ENCODE data around the gene RASSF5.

RASSF5 gene

DNA sequence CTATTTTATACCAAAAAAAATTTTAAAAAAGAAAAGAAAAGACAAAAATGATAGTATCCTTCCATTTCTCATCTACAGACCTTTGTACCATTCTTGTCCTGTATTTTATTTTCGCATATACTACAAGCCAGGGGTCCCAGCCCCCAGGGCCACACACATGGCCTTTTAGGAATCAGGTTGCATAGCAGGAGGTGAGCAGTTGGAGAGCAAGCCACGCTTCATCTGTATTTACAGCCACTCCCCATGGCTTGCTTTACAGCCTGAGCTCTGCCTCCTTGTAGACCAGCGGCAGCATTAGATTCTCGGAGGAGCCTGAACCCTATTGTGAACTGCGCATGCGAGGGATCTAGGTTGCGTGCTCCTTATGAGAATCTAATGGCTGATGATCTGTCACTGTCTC lies 39.8 kb downstream of the RASSF5 start:
- no peak for DNase-seq (ENCODE audit: low read depth)

DNA sequence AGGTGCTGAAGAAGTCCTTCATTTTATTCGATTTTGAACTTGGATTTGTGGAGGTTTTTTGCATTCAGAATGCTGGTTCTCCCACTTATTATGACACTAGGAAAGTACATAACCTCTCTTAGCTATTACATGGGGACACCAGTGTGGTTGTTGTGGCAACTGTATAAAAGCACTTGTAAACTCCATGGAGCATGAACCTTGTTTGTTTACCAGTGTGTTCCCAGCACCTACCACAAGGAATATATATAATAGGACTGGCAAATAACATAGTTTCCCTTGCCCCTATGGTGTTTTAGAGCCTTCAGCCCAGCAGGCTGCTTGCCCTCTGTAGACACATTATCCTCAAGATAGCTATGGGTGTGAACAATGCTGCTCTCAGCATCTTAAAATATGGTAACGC lies 43.1 kb downstream of the RASSF5 start:
- no peak for DNase-seq (ENCODE audit: low read depth)

DNA sequence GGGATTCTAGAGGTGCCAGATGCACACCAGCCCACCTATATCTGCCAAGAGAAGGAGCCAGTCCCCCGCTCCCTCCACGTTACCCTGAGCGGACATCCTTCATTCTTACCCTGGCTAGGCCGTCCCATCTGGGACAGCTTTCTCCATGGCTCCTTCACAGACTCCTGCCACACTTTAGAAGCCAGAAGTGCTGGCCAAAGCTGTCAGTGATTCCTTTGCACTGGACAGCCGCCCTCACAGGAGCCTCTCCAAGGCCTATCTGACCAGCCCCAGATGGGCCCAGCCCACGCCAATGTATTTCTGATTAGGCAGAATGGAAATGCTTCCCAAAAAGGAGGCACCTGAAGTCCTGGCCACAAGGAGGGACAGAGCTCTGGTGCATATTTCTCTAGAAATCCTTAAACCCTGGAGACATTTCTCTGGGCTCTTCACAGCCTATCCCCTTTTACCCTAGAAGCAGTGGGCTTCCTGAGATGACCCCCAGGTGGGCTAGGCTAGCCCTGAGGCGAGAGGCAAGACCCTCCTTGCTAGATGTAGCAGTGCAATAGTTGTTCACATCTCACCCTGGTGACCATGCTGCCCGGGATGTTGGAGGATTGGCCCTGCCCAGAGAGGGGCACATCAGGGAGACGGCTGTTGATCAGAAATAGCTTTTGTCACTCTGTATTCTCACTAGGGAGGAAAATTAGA lies 44.1 kb downstream of the RASSF5 start:
- DNase-seq (ENCODE audit: low read depth), result no peak

DNA sequence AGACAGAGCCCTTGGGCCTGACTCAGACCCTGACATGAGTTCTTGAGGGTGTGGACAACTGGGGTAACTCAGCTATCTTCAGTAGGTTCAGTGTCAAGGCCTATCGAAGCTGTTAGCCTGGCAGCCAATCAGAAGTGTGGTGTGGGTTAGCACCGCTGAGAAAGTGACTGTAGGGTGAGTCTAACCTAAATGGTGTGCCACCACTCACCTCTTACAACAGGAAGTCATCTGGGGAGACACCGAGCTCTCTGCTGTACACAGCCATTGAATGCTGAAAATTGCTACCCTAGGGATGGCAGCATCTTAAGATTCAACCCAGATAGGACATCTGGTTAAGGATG lies 44.6 kb downstream of the RASSF5 start:
- DNase-seq (ENCODE audit: low read depth), result no peak

DNA sequence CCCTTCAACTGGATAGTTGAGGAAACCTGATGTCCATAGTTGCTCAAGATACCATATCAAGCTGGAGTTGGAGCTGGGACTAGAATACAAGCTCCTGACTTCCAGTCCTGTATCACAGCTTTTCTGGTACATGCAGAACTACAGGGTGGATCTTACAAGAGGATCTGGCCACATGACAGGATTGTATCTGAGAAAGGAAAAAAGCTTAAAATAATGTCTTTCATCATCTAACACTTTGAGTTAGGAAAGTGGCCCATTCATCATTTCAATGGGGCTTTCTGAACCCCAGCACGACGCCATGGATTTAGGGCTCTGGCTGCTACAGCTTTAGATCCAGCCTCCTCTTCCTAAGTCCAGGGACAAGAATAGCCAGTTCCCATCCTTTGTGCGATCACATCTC lies 46.9 kb downstream of the RASSF5 start:
- no peak for DNase-seq (ENCODE audit: low read depth)

DNA sequence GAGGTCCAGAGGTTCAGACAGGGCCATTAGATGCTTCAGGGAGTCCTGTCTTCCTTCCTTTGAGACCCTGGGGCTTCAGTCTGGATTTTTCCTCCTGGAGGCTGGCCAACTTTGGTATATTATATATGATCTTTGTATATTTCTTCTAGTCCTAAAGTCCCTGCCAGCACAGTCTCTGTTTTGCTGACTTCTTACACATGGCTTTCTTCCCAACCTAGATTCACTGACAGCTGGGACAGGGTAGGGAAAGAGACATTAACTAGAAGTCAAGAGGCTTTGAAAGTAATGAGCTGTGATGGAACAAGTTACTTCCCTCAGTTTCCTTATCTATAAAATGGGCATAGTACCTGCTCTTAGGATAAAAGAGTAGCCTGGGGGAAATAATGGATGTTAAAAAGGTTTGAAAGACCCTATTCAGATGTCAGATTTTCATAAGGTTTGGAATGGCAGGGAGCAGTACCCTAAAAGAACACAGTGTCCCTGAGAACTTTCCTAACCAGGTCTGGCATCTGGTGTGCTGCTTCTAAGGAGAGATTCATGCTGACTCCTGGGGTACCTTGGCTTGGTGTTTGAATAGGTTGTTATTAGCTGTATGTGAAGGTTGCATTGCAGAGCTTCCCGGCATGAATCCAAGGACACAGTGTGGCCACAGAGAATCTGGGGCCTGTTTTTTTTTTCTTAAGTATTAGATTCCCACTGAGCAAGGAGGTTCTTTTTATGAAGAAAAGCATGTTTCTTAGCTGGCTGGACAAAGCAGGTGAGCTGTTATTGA lies 47.6 kb downstream of the RASSF5 start:
- no peak for DNase-seq (ENCODE audit: low read depth)

DNA sequence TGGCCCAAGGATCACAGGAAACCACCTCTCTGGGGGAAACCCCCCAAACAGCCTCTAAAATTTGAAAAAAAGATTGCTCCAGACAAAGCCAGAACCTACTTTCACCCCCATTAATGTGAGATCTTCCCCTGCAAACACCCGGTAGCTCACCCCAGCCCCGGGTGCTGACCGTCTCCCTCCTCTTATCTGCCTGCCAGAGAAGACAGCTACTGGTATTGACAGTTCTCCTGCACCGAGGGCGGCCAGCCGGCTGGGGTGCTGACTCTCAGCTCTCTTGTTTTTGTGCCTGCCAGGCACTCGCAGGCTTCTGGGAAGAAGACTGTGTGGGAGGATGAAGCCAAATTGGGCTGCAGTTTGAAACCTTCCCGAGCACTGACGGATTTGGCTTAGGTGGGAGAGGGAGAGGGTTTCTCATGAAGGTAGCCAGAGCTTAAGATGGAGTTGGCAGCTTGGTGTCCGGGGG lies 48.2 kb downstream of the RASSF5 start:
- DNase-seq (ENCODE audit: low read depth), result no peak

DNA sequence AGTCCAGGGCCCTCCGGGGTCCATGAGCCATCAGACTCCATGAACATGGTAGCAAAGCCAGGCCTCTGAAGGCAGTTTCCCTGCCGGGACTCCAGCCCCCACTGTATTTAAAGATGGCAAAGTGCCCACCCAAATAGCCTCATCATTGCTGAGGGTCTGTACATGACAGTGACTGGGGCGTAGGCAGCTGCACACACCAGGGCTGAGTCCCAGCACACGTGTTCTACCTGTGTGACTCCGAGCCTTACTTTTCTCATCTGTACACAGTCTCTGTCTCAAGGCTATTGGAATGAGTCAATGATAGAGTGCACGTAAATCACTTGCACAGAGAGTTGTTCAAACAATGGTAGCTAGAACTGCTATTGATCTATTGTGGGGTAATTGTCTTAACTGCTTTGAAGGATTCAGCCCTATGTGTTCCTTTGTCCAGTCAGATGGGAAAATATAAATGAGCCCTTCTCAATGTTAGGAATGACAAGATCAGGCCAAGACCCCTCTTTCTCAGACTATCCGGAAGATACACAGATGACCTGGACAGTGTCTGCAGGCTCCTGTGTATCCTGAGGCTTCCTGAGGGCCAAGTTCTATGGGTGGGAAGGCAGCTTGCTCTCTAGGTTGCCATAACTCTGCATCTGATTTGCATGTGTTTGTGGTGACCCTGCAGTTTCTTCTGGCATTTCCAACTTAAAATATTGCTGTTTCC lies 48.9 kb downstream of the RASSF5 start:
- DNase-seq (ENCODE audit: low read depth), result no peak

DNA sequence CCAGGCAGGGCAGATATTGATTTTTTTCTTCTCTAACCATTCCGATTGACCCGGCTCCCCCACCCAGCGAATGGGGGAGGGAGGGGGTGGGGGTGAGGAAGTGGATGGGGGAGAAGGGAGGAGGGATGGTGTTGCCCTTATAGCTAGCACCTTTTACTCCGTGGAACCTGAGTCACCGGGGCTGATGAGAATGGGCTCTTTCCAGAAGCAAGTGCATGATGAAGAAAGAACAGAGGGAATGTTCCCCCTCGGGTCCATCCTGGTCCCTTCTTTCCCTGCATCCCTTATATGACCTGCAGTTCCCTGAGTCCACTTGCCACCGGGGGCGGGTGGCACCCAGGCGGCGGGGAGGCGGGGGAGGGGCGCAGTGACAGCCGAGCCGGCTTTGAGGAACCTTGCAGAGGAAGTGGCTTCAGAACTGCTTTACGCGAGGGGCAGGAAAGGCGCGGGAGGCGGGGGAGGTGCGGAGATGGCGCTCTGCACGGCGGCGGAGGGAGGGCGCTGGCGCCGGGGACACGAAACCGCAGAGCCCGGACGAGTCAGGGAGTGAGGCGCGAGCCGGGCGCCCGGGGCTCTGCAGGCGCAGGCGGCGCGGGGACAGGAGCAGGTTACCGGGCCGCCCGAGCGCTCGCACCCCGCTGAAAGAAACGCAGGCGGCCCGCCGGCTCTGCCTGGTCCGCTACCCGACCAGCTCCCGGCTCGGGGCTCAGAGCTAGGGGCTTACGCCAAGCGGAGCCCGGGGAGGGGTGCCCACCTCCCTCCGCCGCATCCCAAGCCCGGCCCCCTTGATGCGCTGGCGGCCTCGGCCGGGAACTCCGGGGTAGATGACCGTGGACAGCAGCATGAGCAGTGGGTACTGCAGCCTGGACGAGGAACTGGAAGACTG lies 49.7 kb downstream of the RASSF5 start:
- DNase-seq (ENCODE audit: low read depth), result no peak

DNA sequence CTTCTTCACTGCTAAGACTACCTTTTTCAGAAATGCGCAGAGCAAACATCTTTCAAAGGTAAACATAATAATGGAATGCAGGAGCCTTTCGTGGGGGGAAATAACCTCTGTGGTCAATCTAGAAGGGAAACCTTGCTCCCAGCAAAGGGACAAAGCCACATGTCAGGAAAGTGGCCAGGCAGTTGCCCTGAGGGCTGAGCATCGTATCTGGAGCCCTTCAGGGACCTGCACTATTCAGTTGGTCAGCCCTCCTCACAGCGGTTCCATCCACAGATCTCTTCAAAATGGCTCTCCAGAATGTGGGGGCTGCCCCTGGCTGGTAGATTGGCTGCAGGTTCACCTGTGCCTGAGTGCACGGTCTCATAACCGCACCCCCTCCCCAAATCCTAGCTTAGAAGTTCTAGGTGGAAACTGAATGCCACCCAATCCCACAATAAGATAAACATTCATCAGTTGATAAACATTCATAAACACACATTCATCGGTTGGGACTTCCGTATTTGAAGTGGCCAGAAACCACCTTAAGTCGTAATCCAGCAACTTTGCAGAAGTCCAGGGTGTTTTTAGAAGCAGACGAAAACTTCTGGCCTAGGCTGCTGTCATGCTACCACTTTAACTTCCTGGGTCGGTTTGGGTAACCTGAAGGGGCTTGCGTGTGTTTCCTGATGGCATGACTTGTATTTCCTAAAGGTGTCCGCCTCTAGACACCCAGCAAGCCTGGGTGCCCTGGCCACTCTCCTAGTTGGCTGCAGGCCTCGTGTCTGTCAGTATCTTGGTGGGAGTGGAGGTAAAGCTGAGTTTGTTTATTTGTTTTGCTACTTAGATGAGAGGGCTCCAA lies 50.5 kb downstream of the RASSF5 start:
- DNase-seq (ENCODE audit: low read depth), result no peak

DNA sequence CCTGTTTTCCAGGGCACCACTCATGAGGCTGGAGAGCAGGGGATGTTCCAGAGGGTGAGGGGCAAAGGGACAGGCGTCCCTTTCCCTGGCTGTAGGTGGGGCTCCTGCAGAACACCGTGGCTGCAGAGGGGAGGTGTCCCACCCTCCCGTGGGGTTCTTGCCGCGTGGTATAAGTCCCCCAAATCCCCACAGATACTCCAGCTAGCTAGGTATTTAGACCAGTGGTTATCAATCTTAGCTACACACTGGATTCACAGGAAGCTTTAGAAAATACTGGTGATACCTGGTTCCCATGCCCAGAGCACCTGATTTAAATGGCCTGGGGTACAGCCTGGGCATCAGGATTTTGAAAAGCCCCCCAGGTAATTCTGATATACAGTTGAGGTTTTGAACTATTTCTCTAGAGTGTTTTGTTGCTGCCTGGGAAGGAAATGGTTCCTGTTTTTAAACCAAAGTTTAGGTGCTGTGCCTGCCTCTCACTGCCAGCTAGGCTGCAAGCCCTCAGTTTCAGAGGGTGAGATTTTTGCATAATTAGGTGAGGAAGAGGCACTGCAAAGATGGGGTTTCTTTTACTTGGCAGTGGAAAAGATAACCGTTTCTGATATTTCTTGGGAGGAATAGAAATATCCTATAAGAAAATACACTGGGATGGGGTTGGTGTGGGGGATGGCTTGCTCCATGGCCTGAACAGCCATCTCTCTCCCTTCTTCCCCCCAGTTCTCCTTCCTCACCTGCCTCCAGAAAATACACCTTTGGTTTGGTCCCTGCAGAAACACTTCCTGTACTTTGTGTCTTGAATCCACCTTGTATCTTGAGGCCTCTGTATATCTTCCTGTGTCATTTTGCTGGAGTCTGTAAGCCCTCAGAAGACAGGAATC lies 51.7 kb downstream of the RASSF5 start:
- no peak for DNase-seq (ENCODE audit: low read depth)

DNA sequence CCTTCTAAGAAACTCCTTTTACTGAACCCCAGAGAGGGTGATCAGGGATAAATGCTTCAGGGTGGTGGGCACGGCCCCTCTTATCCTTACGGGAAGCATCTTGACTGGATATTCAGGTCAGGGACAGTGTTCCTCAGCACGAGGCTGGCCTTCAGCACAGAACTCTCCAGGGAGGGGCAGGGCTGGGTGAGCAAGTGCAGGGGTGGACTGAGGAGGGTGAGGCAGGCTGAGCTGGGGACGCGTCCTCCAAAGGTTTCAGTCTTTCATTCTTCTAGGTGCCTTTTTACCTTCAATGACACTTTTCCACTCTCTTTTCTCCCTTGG lies 52.3 kb downstream of the RASSF5 start:
- no peak for DNase-seq (ENCODE audit: low read depth)

DNA sequence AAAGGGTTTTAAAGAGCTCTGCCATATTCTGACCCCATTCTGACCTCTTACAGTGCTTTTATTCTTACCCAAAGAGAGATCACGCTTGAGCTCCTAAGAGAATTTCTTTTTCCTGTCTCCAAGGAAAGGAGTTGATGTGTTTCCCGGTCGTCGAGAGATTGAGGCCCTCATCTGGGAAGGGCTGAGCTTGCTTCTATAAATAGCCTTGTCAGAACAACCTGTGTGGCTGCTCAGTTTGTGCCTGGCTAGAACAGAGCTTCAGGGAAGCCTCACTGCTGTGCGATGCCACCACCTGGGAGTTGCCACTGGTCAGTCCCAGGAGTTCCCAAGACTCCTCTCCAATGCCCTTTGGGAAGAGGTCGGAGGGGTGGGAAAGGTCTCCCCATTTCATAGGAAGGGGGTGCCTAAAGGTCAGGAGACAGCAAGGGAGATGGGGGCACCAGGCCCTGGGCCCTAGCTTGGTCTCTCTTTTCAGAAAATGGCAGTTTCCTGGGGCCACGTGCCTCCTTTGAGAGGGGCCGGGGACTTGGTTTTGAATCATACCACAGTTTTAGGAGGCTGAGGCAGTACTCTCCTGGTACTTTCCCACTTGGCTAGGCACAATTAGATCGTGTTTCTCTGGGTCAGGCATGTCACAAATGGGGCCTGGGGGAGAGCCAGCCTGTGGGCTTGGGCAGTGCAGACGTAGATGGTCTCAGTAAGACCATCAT lies 52.8 kb downstream of the RASSF5 start:
- DNase-seq (ENCODE audit: low read depth), result no peak

DNA sequence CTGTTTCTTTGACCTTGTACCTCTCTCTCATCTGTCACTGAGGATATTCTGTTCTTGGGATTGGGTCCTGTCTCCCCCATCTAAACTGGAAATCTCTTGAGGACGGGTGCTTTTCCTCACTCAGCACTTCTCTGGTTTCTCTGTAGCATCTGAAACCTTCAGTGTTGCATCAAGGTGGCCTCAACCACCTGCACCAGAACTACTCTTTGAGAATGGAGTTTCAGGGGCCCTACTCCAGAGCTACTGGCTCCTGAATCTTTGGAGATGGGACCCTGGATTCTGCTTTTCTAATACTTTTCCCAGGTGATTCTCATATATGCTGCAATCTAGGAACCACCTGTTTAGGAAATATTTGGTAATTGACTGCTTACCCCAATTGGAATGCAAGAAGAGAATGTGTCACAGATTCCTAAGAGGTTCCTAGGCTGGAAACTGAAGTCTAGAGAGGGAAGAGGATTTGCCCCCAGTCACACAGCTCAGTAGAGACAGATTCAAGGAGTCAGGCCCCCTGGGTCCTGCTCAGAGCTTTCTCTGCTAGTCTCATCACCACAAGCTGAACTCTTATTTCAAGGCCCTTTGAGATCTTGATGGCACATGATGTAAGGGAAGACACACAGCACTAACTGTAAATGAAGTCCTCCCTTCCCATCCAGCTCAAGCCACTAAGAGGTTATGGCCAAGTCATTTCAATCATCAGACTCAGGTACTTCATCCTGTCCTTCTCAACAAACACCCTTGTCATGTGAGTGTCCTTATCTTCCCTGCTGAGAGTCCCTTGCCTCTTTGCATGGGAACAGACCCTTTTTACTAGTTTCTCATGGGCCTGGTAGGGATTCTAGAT lies 56.3 kb downstream of the RASSF5 start:
- no peak for DNase-seq (ENCODE audit: low read depth)

DNA sequence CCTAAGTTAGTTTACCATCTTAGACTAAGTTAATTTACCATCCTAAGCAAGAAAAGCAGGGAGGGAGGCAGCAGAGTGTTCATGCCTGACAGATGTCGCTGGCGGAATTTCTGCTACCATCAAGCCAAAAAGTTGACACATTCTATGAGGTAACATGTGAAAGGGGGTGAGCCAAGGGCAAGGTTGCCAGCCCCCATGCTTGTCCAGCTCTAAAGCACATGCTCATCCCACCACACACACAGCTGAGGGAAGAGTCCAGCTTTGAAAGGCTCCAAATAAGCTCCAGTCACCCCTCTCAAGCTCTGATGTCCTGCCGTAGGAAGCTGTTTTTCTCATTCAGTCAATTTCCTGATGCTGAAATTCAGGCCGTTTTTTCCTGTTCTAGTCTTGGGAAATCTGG lies 58.7 kb downstream of the RASSF5 start:
- no peak for DNase-seq (ENCODE audit: low read depth)

DNA sequence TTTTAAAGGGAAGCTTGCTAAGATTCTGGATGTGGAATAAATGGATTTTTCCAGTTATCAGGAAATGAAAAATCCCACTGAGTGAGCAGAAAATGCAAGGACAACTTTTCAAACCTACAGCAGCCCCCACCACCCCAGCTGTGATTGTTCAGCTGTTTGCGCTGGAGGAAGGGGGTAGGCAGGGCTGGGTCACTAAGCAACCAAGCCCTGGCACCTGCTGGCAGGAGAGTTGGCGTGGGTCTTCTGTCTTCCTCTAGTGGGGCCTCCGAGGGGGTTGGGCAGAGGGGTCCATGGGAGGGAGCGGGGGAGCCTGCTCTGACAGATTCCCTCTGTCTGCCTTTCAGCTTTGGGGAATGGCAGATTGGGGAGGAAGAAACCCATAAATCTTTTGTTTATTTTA lies 59.7 kb downstream of the RASSF5 start:
- DNase-seq (ENCODE audit: low read depth), result no peak

DNA sequence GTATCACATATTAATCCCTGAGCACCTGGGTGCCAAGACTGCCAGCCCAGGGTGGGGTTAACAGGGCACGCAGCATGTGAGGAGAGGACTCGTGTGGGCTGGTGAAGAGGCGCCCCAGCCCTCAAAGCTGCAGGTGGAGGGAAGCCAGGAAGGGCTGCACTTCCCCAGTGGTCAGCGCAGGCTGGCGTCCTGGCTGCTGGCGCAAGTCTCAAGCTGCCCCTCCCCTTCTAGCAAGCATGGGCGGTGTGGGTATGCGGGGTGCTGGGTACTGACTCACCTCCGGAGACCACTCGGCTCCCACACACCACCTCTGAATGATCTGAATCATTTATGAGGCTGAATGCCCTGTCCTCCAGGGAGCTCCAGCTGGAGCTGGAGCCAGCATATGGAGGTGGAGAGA lies 60.9 kb downstream of the RASSF5 start:
- no peak for DNase-seq (ENCODE audit: low read depth)

DNA sequence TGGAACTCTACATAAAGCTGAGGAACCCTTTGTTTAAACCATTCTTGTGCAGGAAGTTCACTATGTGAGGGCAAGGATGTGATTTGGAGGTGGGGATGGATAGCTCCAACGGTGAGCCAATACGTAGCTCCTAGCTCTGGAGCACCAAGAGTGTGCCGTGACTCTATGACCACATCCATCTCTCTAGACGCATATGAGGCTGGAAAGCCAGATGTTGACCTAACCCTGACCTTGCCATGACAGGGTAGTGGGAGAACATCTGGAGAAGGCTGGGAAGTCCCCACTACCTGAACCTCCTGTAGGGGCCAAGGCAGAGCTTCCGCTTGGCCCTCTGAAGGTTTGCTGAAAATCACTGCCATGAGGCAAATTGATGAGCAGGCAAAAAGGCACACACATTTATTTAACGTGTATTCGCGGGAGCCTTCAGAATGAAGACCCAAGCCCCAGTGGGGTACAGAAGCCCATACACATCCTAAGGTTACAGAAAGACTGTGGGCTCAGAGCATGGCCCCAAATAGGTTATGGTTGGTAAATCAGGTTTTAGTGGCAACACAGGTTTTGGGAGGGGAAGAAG lies 61.5 kb downstream of the RASSF5 start:
- no peak for DNase-seq (ENCODE audit: low read depth)

DNA sequence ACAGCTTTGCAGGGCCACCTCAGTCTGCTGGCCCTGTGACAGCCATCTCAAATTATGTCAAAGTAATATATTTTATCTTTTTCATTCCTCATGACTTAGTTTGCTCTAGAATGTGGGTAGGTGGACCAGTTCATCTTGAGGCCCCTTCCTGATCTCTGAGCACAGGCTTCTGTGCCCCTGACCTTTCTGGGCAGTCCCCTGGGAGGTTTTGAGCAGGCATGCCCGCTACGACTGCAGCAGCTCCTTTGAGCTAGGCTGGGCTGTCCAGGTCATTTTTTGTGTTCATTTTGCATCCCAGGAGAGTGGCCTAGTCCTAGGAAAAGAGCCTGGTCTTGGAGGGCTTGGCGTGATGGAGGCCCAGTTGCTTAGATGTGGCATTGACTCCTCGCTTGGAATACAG lies 62.2 kb downstream of the RASSF5 start:
- DNase-seq (ENCODE audit: low read depth), result no peak

Measured in GM04504 (cell line).